ENCODE data around the gene DKK3.

DKK3 gene

DNA sequence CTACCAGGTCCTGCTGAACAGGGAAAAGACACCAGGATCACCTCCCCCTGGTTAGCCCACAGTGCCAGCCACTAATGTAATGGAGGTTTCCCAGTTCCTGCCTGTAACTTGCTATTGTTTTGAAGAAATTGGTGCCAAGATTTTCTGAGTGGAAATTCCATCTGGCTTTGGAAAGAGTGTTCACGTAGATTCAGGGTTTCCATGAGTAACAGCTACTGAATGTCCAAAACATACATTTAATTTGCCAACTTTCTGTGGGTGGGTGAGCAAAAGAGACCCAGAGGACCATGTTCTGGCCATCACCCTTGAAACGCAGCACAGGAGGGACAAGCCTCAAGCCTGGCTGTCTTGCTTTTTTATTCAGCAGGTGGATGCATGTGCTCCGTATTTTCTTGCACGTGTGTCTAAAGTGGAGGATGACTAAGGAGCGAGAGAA is 8.8 kb upstream of the DKK3 start:
- peak; percentile 68 for ATAC-seq

DNA sequence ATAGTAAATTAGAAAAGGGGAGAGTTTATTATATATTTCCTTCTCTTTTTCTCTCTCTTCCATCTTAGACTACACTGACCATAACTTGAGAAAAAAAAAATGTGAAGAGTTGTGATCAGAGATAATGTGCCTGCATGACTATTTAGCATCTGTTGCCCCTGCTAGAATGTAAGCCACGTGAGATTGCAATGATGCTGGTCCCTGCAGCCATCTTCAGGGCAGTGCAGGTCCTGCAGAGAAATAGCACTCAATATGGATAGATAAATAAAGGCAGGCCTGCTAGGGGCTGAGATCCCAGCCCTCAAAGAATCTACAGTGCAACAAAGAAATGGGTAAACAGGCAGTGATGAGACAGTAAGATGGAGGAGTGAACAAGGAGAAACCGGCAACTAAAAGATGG is 7.8 kb upstream of the DKK3 start:
- TF ChIP-seq CSRNP3 (CRISPR knock-in tag; IDR thresholded peaks at IDR 0.05) (no peak), ZNF565 (CRISPR knock-in tag; conservative IDR thresholded peaks at IDR 0.05; ENCODE audit: low read depth) (no peak), ZNF8 (CRISPR knock-in tag; IDR thresholded peaks at IDR 0.05) (no peak), CSDC2 (CRISPR knock-in tag; IDR thresholded peaks at IDR 0.05) (no peak)
- peak; percentile 60 for ATAC-seq

More for the DNA sequence above, 8.8 kb upstream of the DKK3 start:
- TF ChIP-seq ISL1 (CRISPR knock-in tag; IDR thresholded peaks at IDR 0.05) (no peak), CSRNP3 (CRISPR knock-in tag; IDR thresholded peaks at IDR 0.05) (no peak), OSR1 (CRISPR knock-in tag; IDR thresholded peaks at IDR 0.05) (no peak), BACH2 (CRISPR knock-in tag; IDR thresholded peaks at IDR 0.05; ENCODE audit: borderline replicate concordance) (no peak), PPARA (CRISPR knock-in tag; IDR thresholded peaks at IDR 0.05; ENCODE audit: borderline replicate concordance) (no peak), ZC3H10 (CRISPR knock-in tag; IDR thresholded peaks at IDR 0.05) (no peak), GLIS3 (CRISPR knock-in tag; IDR thresholded peaks at IDR 0.05) (no peak), ARNTL (CRISPR knock-in tag; IDR thresholded peaks at IDR 0.05; ENCODE audit: borderline replicate concordance, low read depth) (no peak), ZFP30 (CRISPR knock-in tag; IDR thresholded peaks at IDR 0.05) (no peak), TOX (CRISPR knock-in tag; IDR thresholded peaks at IDR 0.05; ENCODE audit: borderline replicate concordance) (no peak), CSDC2 (CRISPR knock-in tag; IDR thresholded peaks at IDR 0.05) (no peak)
- TF ChIP-seq, protein P1, sequence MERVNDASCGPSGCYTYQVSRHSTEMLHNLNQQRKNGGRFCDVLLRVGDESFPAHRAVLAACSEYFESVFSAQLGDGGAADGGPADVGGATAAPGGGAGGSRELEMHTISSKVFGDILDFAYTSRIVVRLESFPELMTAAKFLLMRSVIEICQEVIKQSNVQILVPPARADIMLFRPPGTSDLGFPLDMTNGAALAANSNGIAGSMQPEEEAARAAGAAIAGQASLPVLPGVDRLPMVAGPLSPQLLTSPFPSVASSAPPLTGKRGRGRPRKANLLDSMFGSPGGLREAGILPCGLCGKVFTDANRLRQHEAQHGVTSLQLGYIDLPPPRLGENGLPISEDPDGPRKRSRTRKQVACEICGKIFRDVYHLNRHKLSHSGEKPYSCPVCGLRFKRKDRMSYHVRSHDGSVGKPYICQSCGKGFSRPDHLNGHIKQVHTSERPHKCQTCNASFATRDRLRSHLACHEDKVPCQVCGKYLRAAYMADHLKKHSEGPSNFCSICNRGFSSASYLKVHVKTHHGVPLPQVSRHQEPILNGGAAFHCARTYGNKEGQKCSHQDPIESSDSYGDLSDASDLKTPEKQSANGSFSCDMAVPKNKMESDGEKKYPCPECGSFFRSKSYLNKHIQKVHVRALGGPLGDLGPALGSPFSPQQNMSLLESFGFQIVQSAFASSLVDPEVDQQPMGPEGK (CRISPR knock-in tag; IDR thresholded peaks at IDR 0.05; ENCODE audit: borderline replicate concordance): no peak
- TF ChIP-seq, protein P2, sequence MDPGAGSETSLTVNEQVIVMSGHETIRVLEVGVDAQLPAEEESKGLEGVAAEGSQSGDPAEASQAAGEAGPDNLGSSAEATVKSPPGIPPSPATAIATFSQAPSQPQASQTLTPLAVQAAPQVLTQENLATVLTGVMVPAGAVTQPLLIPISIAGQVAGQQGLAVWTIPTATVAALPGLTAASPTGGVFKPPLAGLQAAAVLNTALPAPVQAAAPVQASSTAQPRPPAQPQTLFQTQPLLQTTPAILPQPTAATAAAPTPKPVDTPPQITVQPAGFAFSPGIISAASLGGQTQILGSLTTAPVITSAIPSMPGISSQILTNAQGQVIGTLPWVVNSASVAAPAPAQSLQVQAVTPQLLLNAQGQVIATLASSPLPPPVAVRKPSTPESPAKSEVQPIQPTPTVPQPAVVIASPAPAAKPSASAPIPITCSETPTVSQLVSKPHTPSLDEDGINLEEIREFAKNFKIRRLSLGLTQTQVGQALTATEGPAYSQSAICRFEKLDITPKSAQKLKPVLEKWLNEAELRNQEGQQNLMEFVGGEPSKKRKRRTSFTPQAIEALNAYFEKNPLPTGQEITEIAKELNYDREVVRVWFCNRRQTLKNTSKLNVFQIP (CRISPR knock-in tag; IDR thresholded peaks at IDR 0.05; ENCODE audit: borderline replicate concordance, low read depth): no peak

DNA sequence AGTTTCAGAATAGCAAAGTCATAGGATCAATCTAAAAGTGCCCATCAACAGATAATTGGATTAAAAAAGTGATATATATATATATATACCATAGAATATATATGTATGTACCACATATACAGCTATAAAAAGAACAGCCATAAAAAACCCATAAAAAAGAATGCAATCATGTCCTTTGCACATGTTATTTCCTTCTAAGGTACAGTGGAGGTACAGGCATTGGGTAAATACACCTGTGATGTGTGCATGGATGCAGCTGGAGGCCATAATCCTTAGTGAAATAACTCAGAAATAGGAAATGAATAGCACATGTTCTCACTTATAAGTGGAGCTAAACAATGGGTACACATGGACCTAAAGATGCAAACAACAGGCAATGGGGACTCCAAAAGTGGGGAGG is 7.1 kb upstream of the DKK3 start:
- ATAC-seq: no peak
- TF ChIP-seq, protein P1 (CRISPR knock-in tag; IDR thresholded peaks at IDR 0.05; ENCODE audit: borderline replicate concordance): no peak
- no peak for TF ChIP-seq ESRRG (CRISPR knock-in tag; IDR thresholded peaks at IDR 0.05)
- TF ChIP-seq ZFP30 (CRISPR knock-in tag; IDR thresholded peaks at IDR 0.05): no peak
- no peak for TF ChIP-seq ISL1 (CRISPR knock-in tag; IDR thresholded peaks at IDR 0.05)
- no peak for TF ChIP-seq ZNF70 (CRISPR knock-in tag; IDR thresholded peaks at IDR 0.05)
- no peak for TF ChIP-seq ZNF565 (CRISPR knock-in tag; conservative IDR thresholded peaks at IDR 0.05; ENCODE audit: low read depth)
- TF ChIP-seq BACH2 (CRISPR knock-in tag; IDR thresholded peaks at IDR 0.05; ENCODE audit: borderline replicate concordance): no peak
- TF ChIP-seq CSRNP3 (CRISPR knock-in tag; IDR thresholded peaks at IDR 0.05): no peak
- TF ChIP-seq ZNF8 (CRISPR knock-in tag; IDR thresholded peaks at IDR 0.05): no peak
- TF ChIP-seq ZFP3 (CRISPR knock-in tag; IDR thresholded peaks at IDR 0.05): no peak
- no peak for TF ChIP-seq CSDC2 (CRISPR knock-in tag; IDR thresholded peaks at IDR 0.05)
- TF ChIP-seq PPARA (CRISPR knock-in tag; IDR thresholded peaks at IDR 0.05; ENCODE audit: borderline replicate concordance): no peak

All from SK-N-SH treated with all-trans-retinoic acid at 6 μM for 48 hours (cell line).